Panc1 (cell line): Measurements from ENCODE around the gene AFF4. TPM values are rescaled to one million over a fixed set of nuclear protein-coding genes. Genes with fewer than 3 reads are reported as not detected.
"Not testable (repeated sequence)": the region's sequence is repeated elsewhere in the genome, so short reads cannot be mapped to it uniquely, and the experiment has no call there.

ENCODE experiments used
- ATAC-seq: fragments of 200-7000 bp; cut with Tn5 transposase; 2 replicates; pipeline ENCODE4 v1.9.1; 2020; ENCODE audit warnings: mild to moderate bottlenecking, moderate library complexity
- BruUV-seq: library from RNA; stranded (reverse); fragments of 400-500 nt; replicated peaks from 2 replicates; lab custom pipeline; 2021; lab: Mats Ljungman, UMichigan
- CTCF ChIA-PET: fragments of 300-600 bp; sonication (Branson Sonifier 250); formaldehyde crosslinking; loops from one replicate; lab custom pipeline; 2022; ENCODE audit warnings: antibody characterized with exemption; lab: Charles Lee
- POLR2A ChIA-PET: fragments of 300-600 bp; sonication (Branson Sonifier 250); formaldehyde crosslinking; loops from one replicate; lab custom pipeline; 2022; ENCODE audit warnings: antibody characterized with exemption; lab: Charles Lee
- DNase-seq: peaks from one replicate; pipeline ENCODE4 v3.0.0-alpha.2; 2010; ENCODE audit warnings: low read depth, low spot score
- H3K27ac ChIP-seq: 2 replicates; pipeline ENCODE4 v1.5.1; 2011; ENCODE audit warnings: mild to moderate bottlenecking, low read length, inconsistent platforms
- H3K27me3 ChIP-seq: fragments of 200-500 bp; sonication (Bioruptor generic); 2 replicates; pipeline ENCODE4 v1.6.0; 2014; ENCODE audit warnings: low read length, inconsistent platforms; ENCODE audit not compliant: control insufficient read depth, insufficient read depth
- H3K36me3 ChIP-seq: fragments of 200-500 bp; sonication (Bioruptor generic); 2 replicates; pipeline ENCODE4 v1.5.1; 2014; ENCODE audit warnings: inconsistent platforms, mild to moderate bottlenecking, low read length, moderate library complexity; ENCODE audit not compliant: control insufficient read depth, insufficient read depth
- H3K4me1 ChIP-seq: 2 replicates; pipeline ENCODE4 v1.5.1; 2011; ENCODE audit warnings: inconsistent platforms, mild to moderate bottlenecking, low read length, moderate library complexity; ENCODE audit not compliant: control insufficient read depth, insufficient read depth
- H3K4me3 ChIP-seq, 2 experiments: 2 replicates each; pipeline ENCODE4 v1.5.1; 2011 to 2012; ENCODE audit warnings: low read depth in 2 of 2, low read length in 2 of 2, mild to moderate bottlenecking in 2 of 2, inconsistent platforms in 1 of 2, moderate library complexity in 1 of 2
- H3K9me3 ChIP-seq: fragments of 200-500 bp; sonication (Bioruptor generic); 2 replicates; pipeline ENCODE4 v1.5.1; 2014; ENCODE audit warnings: low read depth, mild to moderate bottlenecking, inconsistent platforms, low read length, moderate library complexity; ENCODE audit not compliant: control insufficient read depth, insufficient read depth
- CTCF ChIP-seq: fragments of 450-650 bp; IDR thresholded peaks from 2 replicates; pipeline ENCODE4 v1.5.1; 2017; ENCODE audit warnings: mild to moderate bottlenecking
- POLR2AphosphoS5 ChIP-seq: IDR thresholded peaks from 2 replicates; pipeline ENCODE4 v1.6.1; 2012; ENCODE audit warnings: mild to moderate bottlenecking, low read depth, low read length, moderate library complexity
- REST ChIP-seq, 2 experiments: IDR thresholded peaks; 2 replicates each; pipeline ENCODE4 v1.6.1; 2011 to 2012; ENCODE audit warnings: low read depth in 2 of 2, control low read depth in 1 of 2, low read length in 1 of 2, mild to moderate bottlenecking in 1 of 2, moderate library complexity in 1 of 2; ENCODE audit not compliant: insufficient read depth in 1 of 2
- SIN3A ChIP-seq: IDR thresholded peaks from 2 replicates; pipeline ENCODE4 v1.6.1; 2012; ENCODE audit warnings: low read depth, mild to moderate bottlenecking, low read length, moderate library complexity, borderline replicate concordance; ENCODE audit not compliant: insufficient read depth
- TCF7L2 ChIP-seq: IDR thresholded peaks from 2 replicates; pipeline ENCODE4 v1.6.1; 2011; ENCODE audit warnings: mild to moderate bottlenecking, low read depth, low read length, inconsistent platforms
- in situ Hi-C: cut with HindIII; loops from 2 replicates; pipeline ENCODE4 v1.10.0; 2016; ENCODE audit warnings: low sequenced_read_pairs, low pct_unique_long_range_greater_than_20kb
- intact Hi-C: fragments of 100-400 bp; cut with micrococcal nuclease; formaldehyde crosslinking; loops from one replicate; pipeline ENCODE4 v1.10.0; 2022; ENCODE audit not compliant: unreplicated experiment
- total RNA-seq: library from RNA; stranded (reverse); gene quantifications from one replicate; pipeline ENCODE4 v1.2.1, GENCODE V29; 2021; ENCODE audit not compliant: unreplicated experiment

Gene AFF4
- total RNA-seq, 1 experiment from 2014 or later: 78.3 TPM

- intact Hi-C loops: no loop called here
- in situ Hi-C loops: no loop called here
- ATAC-seq (no peak; the same call in 1 of the 2 replicates), DNase-seq (no peak)
- no peaks in the 10 kb centered on the region for H3K27me3 ChIP-seq
- ChIA-PET CTCF (no interaction called here), POLR2A (no interaction called here)
- H3K36me3 ChIP-seq: no peaks in the 10 kb centered on the region
- no TSS peak for BruUV-seq
- H3K9me3 ChIP-seq: no peaks in the 10 kb centered on the region
- TF ChIP-seq CTCF (no peak), POLR2AphosphoS5 (no peak), SIN3A (no peak), REST (IDR thresholded peaks at IDR 0.05; ENCODE audit: insufficient read depth in 1 of 2, low read depth in 2 of 2, low read length in 1 of 2) (no peak), TCF7L2 (no peak)
- H3K27ac ChIP-seq: no peak overlapping the region
- H3K4me1 ChIP-seq: no peaks in the 10 kb centered on the region
- H3K4me3 ChIP-seq: no peak overlapping the region
Observed at GRCh38 chr5:132987531-132988408, 24.3 kb upstream of the AFF4 start.

GRCh38 chr5:132982971-132983370 lies 19.5 kb upstream of the AFF4 start:
- ATAC-seq, in situ Hi-C loops: not testable (repeated sequence)

GRCh38 chr5:132981288-132981687 lies 17.9 kb upstream of the AFF4 start:
- ChIA-PET POLR2A (interaction anchor here (0.6 kb wide), 1 partner anchor 107 kb away, joined by 4 read pairs; no protein-coding TSS in a partner anchor), CTCF (no interaction called here)
- H3K27me3 ChIP-seq: no peaks in the 10 kb centered on the region
- no TSS peak for BruUV-seq
- ATAC-seq (no peak), DNase-seq (no peak)
- H3K4me1 ChIP-seq: no peaks in the 10 kb centered on the region
- H3K4me3 ChIP-seq: no peak overlapping the region
- no peaks in the 10 kb centered on the region for H3K9me3 ChIP-seq
- H3K27ac ChIP-seq: no peak overlapping the region
- intact Hi-C loops: no loop called here
- TF ChIP-seq POLR2AphosphoS5 (no peak), SIN3A (no peak), REST (IDR thresholded peaks at IDR 0.05; ENCODE audit: insufficient read depth in 1 of 2, low read depth in 2 of 2, low read length in 1 of 2) (no peak), CTCF (no peak), TCF7L2 (no peak)
- in situ Hi-C loops: no loop called here
- no peaks in the 10 kb centered on the region for H3K36me3 ChIP-seq

More at GRCh38 chr5:132982971-132983370, 19.5 kb upstream of the AFF4 start:
- DNase-seq, CTCF ChIA-PET, H3K4me1 ChIP-seq, H3K36me3 ChIP-seq, H3K4me3 ChIP-seq, POLR2A ChIA-PET, H3K9me3 ChIP-seq, H3K27ac ChIP-seq, H3K27me3 ChIP-seq, BruUV-seq, intact Hi-C loops: not testable (repeated sequence)
